MM.1S (cell line): ENCODE results near the gene TTLL11.
A peak's percentile ranks its signal among the peaks of the same experiment; 100 is the strongest.

Source experiments
- DNase-seq: peaks from one replicate; pipeline ENCODE4 v3.0.0-alpha.2; 2015
- H2AFZ ChIP-seq: fragments of 300-600 bp; sonication (generic); 2 replicates; pipeline ENCODE4 v1.6.0; 2016; ENCODE audit warnings: antibody characterized with exemption, low read length
- H3F3A ChIP-seq: fragments of 300-600 bp; sonication (generic); 2 replicates; pipeline ENCODE4 v1.6.1; 2016; ENCODE audit warnings: mild to moderate bottlenecking, antibody characterized with exemption, low read length, moderate library complexity, mixed read lengths; ENCODE audit not compliant: insufficient read depth
- H3K27ac ChIP-seq: fragments of 300-600 bp; sonication (generic); 2 replicates; pipeline ENCODE4 v1.5.1; 2016; ENCODE audit warnings: mild to moderate bottlenecking, low read length
- H3K27me3 ChIP-seq: fragments of 300-600 bp; sonication (generic); replicated peaks from 2 replicates; pipeline ENCODE4 v1.6.0; 2016; ENCODE audit warnings: low read length; ENCODE audit not compliant: insufficient read depth
- H3K36me3 ChIP-seq: fragments of 300-600 bp; sonication (generic); replicated peaks from 2 replicates; pipeline ENCODE4 v1.6.1; 2016; ENCODE audit warnings: mild to moderate bottlenecking, low read length, mixed read lengths; ENCODE audit not compliant: insufficient read depth
- H3K4me1 ChIP-seq: fragments of 300-600 bp; sonication (generic); 2 replicates; pipeline ENCODE4 v1.6.1; 2016; ENCODE audit warnings: low read length, mixed read lengths
- H3K4me2 ChIP-seq: fragments of 300-600 bp; sonication (generic); 2 replicates; pipeline ENCODE4 v1.6.0; 2016; ENCODE audit warnings: low read depth, low read length
- H3K4me3 ChIP-seq: fragments of 300-600 bp; sonication (generic); 2 replicates; pipeline ENCODE4 v1.5.1; 2016; ENCODE audit warnings: low read length, mixed read lengths
- H3K79me2 ChIP-seq: fragments of 300-600 bp; sonication (generic); 2 replicates; pipeline ENCODE4 v1.6.1; 2016; ENCODE audit warnings: mixed run types, low read length, mixed read lengths
- H3K9ac ChIP-seq: fragments of 300-600 bp; sonication (generic); 2 replicates; pipeline ENCODE4 v1.6.1; 2016; ENCODE audit warnings: low read length, mixed read lengths
- H3K9me2 ChIP-seq: fragments of 300-600 bp; sonication (generic); replicated peaks from 2 replicates; pipeline ENCODE4 v1.6.1; 2016; ENCODE audit warnings: mild to moderate bottlenecking, low read length, mixed read lengths; ENCODE audit not compliant: insufficient read depth
- H3K9me3 ChIP-seq: fragments of 300-600 bp; sonication (generic); replicated peaks from 2 replicates; pipeline ENCODE4 v1.6.1; 2016; ENCODE audit warnings: mild to moderate bottlenecking, low read length, mixed read lengths; ENCODE audit not compliant: insufficient read depth
- H4K20me1 ChIP-seq: fragments of 300-600 bp; sonication (generic); 2 replicates; pipeline ENCODE4 v1.6.1; 2016; ENCODE audit warnings: mild to moderate bottlenecking, low read length, moderate library complexity, mixed read lengths; ENCODE audit not compliant: insufficient read depth
- CTCF ChIP-seq: fragments of 300-600 bp; sonication (generic); IDR thresholded peaks from 2 replicates; pipeline ENCODE4 v1.5.1; 2016; ENCODE audit warnings: antibody characterized with exemption, low read length, mixed read lengths
- EZH2 ChIP-seq: fragments of 300-600 bp; sonication (generic); optimal IDR thresholded peaks from 2 replicates; pipeline ENCODE3; 2017; ENCODE audit warnings: low read depth, mild to moderate bottlenecking, antibody characterized with exemption, low read length, mixed read lengths
- EZH2phosphoT487 ChIP-seq: fragments of 300-600 bp; sonication (generic); IDR thresholded peaks from 2 replicates; pipeline ENCODE4 v1.6.1; 2018; ENCODE audit warnings: antibody characterized with exemption, low read length

Gene TTLL11

GRCh38 chr9:122126331-122127261 is 33.5 kb upstream of the TTLL11 start:
- Histone ChIP-seq H2AFZ (0 out of 2 replicates have a peak overlapping the region, but pooled peaks have one; percentile 35), H3K9me3 (no peaks in the 10 kb centered on the region), H3K79me2 (no peaks in the 10 kb centered on the region), H3K36me3 (no peaks in the 10 kb centered on the region), H3K4me1 (no peaks in the 10 kb centered on the region), H3K4me2 (peak overlapping the region; percentile 57; the same call in 1 of the 2 replicates), H3K9ac (no peak overlapping the region), H3K4me3 (peak overlapping the region; percentile 20; the same call in 1 of the 2 replicates), H3F3A (no peaks in the 10 kb centered on the region), H4K20me1 (no peaks in the 10 kb centered on the region), H3K9me2 (no peaks in the 10 kb centered on the region), H3K27ac (no peak overlapping the region), H3K27me3 (peaks cover 18% of the 10 kb centered on the region)
- DNase-seq = no peak
- no peak for TF ChIP-seq CTCF
- no peak for TF ChIP-seq EZH2
- TF ChIP-seq EZH2phosphoT487 = no peak

GRCh38 chr9:122125509-122126330 is 32.6 kb upstream of the TTLL11 start:
- Histone ChIP-seq H3F3A (no peaks in the 10 kb centered on the region), H3K9ac (no peak overlapping the region), H3K4me3 (no peak overlapping the region), H3K27me3 (peaks cover 18% of the 10 kb centered on the region), H3K4me1 (no peaks in the 10 kb centered on the region), H3K79me2 (no peaks in the 10 kb centered on the region), H3K9me2 (no peaks in the 10 kb centered on the region), H3K27ac (no peak overlapping the region), H4K20me1 (no peaks in the 10 kb centered on the region), H3K36me3 (no peaks in the 10 kb centered on the region), H2AFZ (no peak overlapping the region), H3K4me2 (no peak overlapping the region), H3K9me3 (no peaks in the 10 kb centered on the region)
- TF ChIP-seq EZH2phosphoT487 (no peak), CTCF (no peak), EZH2 (no peak)
- no peak for DNase-seq

GRCh38 chr9:122125158-122125508 is 32.0 kb upstream of the TTLL11 start:
- Histone ChIP-seq H3K4me1 (no peaks in the 10 kb centered on the region), H3K79me2 (no peaks in the 10 kb centered on the region), H3F3A (no peaks in the 10 kb centered on the region), H3K9ac (no peak overlapping the region), H3K36me3 (no peaks in the 10 kb centered on the region), H3K27me3 (peaks cover 18% of the 10 kb centered on the region), H2AFZ (no peak overlapping the region), H3K9me3 (no peaks in the 10 kb centered on the region), H3K4me3 (no peak overlapping the region), H4K20me1 (no peaks in the 10 kb centered on the region), H3K9me2 (no peaks in the 10 kb centered on the region), H3K27ac (no peak overlapping the region), H3K4me2 (no peak overlapping the region)
- no peak for TF ChIP-seq EZH2phosphoT487
- peak; percentile 96 for TF ChIP-seq CTCF
- no peak for TF ChIP-seq EZH2
- DNase-seq = peak; percentile 59
